Mammary epithelial cell (primary cell): ENCODE data around the gene TRPC4AP.

ENCODE experiments used
- CTCF ChIP-seq, 2 donors: IDR thresholded peaks in 1 of 2; conservative IDR thresholded peaks in 1 of 2; 2 replicates each; pipeline ENCODE4 v1.5.1; 2011 to 2012; ENCODE audit warnings: inconsistent platforms in 2 of 2, low read length in 2 of 2, mild to moderate bottlenecking in 2 of 2, control low read depth in 1 of 2, low read depth in 1 of 2; ENCODE audit not compliant: insufficient read depth in 1 of 2; ENCODE audit errors: extremely low read depth in 1 of 2
- EZH2 ChIP-seq: IDR thresholded peaks from 2 replicates; pipeline ENCODE4 v1.6.1; 2012; ENCODE audit warnings: low read length, inconsistent platforms, borderline replicate concordance

GRCh38 chr20:34977365-34978091 is 115.1 kb downstream of the TRPC4AP start:
- TF ChIP-seq EZH2 (no peak), CTCF (conservative IDR thresholded peaks at IDR 0.05 in 1 of 2, IDR thresholded peaks at IDR 0.05 in 1 of 2; ENCODE audit: extremely low read depth in 1 of 2, insufficient read depth in 1 of 2, low read depth in 1 of 2, low read length in 2 of 2) (no peak)
